HG03571 (cell line): ENCODE data around the gene LRRC26.

Experiments used
- ATAC-seq: cut with Tn5 transposase; IDR thresholded peaks from one replicate; pipeline ENCODE4 v1.9.1; 2021; ENCODE audit not compliant: unreplicated experiment

The LRRC26 gene

DNA sequence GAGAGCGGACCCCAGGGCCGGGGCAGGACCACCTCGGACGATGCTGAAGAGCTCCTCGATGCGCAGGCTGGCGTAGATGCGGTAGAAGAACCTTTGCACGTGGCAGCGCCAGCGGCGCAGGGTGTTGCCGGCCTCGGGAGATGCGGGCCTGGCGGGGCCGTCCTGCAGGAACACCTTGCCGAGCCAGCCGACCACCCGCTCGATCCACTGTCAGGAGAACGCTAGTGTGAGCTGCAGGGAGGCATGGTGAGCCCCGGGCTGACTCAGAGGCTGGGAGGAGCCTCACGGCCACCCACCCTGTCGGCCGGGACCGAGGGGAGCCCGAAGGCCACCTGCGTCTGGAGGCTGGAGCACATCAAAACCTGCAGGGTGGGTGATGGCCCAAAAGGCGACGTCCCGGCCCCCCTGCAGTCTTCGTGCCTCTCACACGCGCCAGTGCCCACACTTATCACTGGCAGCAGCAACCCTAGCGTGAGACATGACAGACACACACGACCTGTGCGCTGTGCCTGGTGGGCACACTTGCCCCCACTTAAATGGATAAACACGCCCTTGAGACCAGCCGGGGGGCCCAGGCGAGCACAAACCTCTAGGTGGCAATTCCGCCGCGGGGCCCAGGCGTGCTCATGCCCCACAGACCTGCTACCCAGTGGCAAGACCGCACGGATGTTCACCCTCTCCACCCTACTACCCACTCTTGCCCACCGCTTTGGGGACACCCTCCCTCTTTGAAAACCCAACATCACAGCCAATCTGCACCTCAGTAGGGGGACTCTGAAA lies 15.2 kb upstream of the LRRC26 start:
- ATAC-seq, result no peak

GRCh38 chr9:137183980-137184595 lies 14.2 kb upstream of the LRRC26 start:
- ATAC-seq, result no peak

DNA sequence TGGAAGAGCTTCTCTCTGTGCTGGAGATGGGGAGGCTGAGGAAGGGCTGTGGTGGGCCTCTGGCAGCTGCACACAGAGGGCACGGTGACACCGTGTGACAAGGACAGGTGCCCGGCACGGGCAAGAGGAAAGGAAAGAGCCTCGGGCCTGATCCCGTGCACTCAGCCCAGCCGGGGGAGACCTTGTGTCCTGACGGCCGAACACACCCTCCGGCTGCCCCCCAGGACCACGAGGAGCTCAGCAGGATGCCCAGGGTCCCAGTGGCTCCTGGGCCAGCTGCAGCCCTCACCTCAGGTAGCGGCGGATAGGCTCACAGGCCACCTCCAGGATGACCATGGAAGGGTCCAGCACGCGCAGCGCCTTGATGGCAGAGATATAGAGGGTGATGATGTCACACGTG lies 13.0 kb upstream of the LRRC26 start:
- no peak for ATAC-seq

- no peak for ATAC-seq
Measured at GRCh38 chr9:137181680-137182079, 11.8 kb upstream of the LRRC26 start.

GRCh38 chr9:137180491-137180890 lies 10.6 kb upstream of the LRRC26 start:
- no peak for ATAC-seq

DNA sequence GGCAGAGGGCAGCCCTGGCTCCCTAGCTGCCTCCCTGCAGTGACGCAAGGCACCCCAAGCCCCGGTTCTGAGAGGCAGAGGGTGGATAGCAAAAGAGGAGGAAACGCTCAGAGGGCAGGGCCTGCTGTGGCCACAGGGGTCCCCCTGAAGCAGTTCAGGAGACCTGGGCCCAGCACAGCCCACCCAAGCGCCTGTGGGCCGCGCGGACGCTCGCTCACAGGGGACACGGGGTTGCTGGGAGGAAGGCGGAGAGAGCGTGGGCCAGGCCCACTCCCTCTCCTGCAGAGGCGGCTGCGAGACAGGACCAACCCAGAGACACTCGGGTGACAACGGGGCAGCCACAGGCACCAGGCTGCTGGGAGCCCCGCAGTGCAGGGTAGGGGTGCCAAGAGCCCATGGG lies 9.9 kb upstream of the LRRC26 start:
- no peak for ATAC-seq

DNA sequence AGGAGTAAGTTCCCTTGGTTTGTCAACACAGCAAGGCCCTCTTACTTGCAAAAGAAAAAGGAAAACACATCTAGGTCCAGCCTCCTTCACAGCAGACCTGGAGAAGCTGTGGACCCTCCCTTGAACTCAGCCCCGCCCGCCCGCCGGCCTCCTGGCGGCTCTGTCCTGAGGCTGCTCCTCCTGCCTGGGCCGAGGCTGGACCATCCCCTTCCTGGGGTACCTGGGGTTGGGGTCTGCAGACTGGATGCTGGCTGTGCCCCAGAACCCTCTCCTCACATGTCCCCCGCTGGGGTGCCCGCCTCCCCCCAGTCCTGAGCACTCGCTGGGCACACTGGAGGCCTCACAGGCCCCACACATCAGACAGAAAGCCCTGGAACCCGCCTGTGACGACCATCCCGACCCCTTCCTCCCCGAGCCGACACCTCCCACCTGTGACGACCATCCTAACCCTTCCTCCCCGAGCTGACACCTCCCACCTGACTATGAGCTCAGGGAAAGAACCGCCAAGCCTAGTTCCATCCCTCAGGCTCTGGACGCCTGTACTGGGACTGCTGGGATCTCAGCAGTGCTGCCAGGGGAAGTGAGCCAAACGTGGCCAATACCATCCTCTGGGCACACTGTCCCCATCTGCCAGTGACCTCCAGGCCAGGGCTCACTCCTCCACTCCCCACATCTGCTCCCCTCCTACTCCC lies 9.2 kb upstream of the LRRC26 start:
- no peak for ATAC-seq

- ATAC-seq, result no peak
Measured at GRCh38 chr9:137178201-137178938, 8.5 kb upstream of the LRRC26 start.

DNA sequence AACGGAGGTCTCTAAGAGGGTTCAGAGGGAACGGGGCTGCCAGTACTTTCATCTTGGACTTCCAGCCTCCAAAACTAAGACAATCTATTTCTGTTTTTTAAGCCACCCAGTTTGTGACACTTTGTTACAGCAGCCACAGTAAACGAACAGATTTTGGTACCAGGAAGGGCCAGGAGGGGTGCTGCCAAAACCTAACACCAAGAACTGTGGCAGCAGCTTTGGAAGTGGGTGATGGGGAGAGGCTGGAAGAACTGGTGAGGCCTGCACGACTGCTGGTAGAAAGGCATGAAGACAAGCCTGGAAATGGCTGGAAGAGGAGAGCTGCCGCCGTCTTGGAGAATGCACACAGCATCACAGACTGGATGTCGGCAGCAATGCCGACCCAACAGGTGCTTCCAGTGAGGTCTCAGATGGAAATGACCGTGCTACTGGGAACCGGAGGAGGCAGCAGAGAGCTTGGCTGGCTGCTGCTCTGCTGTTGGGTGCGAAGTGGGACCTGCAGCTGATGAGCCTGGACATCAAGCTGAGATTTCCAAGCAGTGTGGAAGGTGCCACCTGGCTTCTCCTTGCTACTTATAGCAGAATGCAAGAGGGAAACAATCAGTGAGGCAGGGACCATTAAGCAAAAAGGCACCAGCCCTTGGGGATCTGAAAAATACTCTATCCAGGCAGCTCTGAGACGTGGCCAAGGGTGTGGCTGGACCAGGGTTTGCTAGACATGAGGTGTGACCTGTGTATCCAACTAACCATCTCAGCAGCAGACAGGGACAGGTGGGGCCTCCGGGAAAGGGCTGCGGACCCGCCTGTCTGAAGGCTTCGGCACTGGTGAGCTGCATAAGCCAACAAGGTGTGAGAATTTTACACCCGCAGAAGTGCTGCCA lies 6.7 kb upstream of the LRRC26 start:
- ATAC-seq, result no peak

GRCh38 chr9:137175345-137175961 lies 5.6 kb upstream of the LRRC26 start:
- ATAC-seq, result no peak

- no peak for ATAC-seq
Measured at GRCh38 chr9:137174722-137175293, 5.0 kb upstream of the LRRC26 start.

GRCh38 chr9:137173796-137174664 lies 4.2 kb upstream of the LRRC26 start:
- no peak for ATAC-seq

DNA sequence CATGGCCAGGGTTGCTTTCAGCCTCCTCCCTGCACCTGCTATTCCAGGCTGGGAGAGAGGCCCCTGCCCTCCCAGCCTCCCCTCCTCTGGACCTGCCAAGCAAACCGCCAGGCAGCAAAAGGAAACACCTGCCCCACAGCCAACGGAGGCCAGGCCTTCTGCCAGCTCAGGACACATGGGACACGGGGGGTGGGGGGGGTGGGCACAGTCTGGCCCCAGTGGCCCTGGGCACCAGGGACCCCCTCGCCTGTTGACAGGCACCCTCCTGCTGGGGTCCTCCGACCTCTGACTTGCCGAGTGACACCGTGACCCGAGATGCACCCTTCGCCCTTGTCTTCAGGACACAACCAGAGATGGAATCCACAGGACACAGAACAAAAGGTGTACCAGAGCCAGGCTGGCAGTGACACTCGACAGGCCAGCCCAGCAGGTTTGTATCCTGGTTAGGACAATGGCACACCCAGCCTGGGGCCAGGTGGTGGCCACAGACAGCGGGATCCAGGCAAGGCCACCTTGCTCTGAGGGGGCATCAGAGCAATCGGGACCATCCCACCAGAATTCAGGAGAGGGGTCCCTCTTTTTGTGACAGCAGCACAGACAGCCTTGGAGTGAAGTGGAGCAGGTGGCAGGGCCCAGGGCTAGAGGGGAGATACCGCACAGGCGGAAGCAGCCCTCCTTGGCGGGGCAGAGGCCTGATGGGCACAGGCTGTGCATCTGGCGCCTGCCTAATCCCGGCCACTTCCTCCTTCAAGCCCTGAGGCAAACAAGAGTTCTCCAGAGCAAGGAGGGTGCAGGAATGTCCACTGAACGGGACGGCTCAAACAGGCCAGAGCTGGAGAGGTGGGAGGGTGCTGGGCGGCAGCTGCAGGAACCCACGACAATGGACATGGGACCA lies 3.3 kb upstream of the LRRC26 start:
- ATAC-seq, result no peak

DNA sequence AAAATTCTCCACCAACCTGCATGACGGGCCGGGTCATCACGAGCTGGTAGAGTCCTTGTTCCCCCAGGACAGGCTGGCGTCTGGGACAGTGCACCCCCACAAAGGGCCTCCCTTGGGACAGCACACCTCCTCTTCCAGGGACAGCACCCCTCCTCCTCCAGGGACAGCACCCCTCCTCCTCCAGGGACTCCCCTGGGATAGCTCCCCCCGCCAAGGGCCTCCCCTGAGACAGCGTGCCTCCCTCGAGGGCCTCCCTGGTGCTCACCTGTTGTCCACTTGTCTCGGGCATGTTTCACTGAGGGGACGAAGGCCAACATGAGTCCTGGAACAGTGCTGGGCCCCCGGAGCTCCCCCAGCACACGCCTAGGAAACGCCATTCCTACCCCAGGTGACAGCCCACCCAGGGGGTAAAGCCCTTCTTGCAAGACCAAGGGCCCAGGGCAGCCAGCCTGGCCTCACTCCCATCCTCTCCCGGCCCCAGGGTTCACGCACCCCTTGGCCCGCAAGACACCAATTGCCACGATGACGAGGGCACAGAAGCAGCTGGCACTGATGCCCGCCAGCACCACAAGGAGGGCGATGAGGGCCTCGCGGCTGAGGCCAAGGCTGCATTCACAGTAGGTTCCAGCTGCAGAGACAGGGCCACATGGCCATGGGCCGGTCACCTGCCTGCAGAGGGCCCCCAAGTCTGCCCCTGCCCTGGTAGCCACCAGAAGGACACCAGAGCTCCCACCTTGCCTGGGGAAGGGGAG lies 1.5 kb upstream of the LRRC26 start:
- ATAC-seq, result no peak

DNA sequence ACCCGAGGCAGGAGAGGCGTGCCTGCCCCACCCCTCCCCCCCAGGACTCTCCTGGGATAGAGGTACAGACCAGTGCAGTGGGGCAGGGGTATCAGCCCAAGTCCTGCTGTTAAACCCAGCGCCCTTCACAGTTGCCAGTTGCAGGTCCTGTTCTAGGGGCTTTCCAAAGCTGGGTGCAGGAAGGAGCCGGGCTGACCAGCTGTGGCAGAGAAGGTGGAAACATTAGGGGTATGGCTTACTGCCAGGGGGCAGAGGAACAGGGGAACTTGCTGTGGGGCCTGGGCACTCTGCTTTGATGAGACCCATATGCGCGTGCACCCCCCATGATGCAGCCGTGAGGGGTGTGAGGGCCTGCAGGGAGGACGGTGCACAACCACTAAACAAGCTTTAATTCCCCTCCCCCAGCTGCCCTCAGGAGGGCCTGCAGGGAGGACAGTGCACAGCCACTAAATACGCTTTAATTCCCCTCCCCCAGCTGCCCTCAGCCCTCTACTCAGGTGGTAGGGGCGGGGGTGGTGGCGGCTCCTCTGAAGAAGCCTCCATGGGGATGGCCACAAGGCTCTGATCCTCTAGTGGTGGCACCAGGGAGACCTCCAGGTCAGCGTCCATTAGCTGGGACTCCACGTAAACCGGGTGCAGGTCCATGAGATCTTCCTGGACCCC lies 766 bp upstream of the LRRC26 start:
- ATAC-seq, result no peak
